HFFc6 (cell line): Measurements from ENCODE around the gene PHACTR1. TPM values are rescaled to one million over a fixed set of nuclear protein-coding genes. Genes with fewer than 3 reads are reported as not detected.

Experiments used
- DNase-seq: peaks from one replicate; pipeline ENCODE4 v3.0.0-alpha.2; 2018
- H3K27ac Mint-ChIP-seq: 2 replicates; pipeline ENCODE4 v1.8.0; 2020; ENCODE audit warnings: mild to moderate bottlenecking, mixed read lengths
- H3K27me3 Mint-ChIP-seq: 2 replicates; pipeline ENCODE4 v1.8.0; 2021; ENCODE audit warnings: mild to moderate bottlenecking, moderate library complexity, mixed read lengths; ENCODE audit not compliant: insufficient read depth
- H3K36me3 Mint-ChIP-seq: 2 replicates; pipeline ENCODE4 v1.8.0; 2021; ENCODE audit warnings: low read depth, mixed read lengths
- H3K4me1 Mint-ChIP-seq: 2 replicates; pipeline ENCODE4 v1.8.0; 2020; ENCODE audit warnings: low read depth, mixed read lengths
- H3K4me3 Mint-ChIP-seq: 2 replicates; pipeline ENCODE4 v1.8.0; 2020; ENCODE audit warnings: mild to moderate bottlenecking, moderate library complexity, mixed read lengths
- H3K9me3 Mint-ChIP-seq: 2 replicates; pipeline ENCODE4 v1.8.0; 2020; ENCODE audit warnings: mild to moderate bottlenecking, mixed read lengths
- CTCF ChIP-seq: fragments of 200-600 bp; sonication (generic); IDR thresholded peaks from 2 replicates; pipeline ENCODE4 v1.5.0; 2021; ENCODE audit warnings: antibody characterized with exemption, mild to moderate bottlenecking
- total RNA-seq, 6 experiments: library from RNA; stranded (reverse); fragmentation: NEBNext Ultra II Directional; extraction: Animal tissue kit (Norgen Biotek cat#: 25700); gene quantifications; 2 replicates in 1 of 6; 3 replicates in 5 of 6; pipeline ENCODE4 v1.2.3, GENCODE V29; 2021

Gene PHACTR1
- total RNA-seq, 6 experiments from 2014 or later: 2.5 to 4.7 (median 3.9) TPM

GRCh38 chr6:13307508-13307995, 591.0 kb downstream of the PHACTR1 start:
- Mint-ChIP-seq H3K27ac (peak overlapping the region; percentile 94), H3K4me1 (peaks cover 50% of the 10 kb centered on the region), H3K27me3 (no peaks in the 10 kb centered on the region; the same call in 1 of the 2 replicates), H3K36me3 (peaks cover 46% of the 10 kb centered on the region), H3K9me3 (no peaks in the 10 kb centered on the region), H3K4me3 (no peak overlapping the region)
- peak; percentile 66 for DNase-seq
- no peak for TF ChIP-seq CTCF

- TF ChIP-seq CTCF: no peak
- Mint-ChIP-seq H3K9me3 (no peaks in the 10 kb centered on the region), H3K27me3 (no peaks in the 10 kb centered on the region; the same call in 1 of the 2 replicates), H3K4me1 (peaks cover 42% of the 10 kb centered on the region), H3K4me3 (no peak overlapping the region), H3K27ac (peak overlapping the region; percentile 94), H3K36me3 (peaks cover 40% of the 10 kb centered on the region)
- DNase-seq: no peak
Measured at GRCh38 chr6:13308332-13308731, 591.8 kb downstream of the PHACTR1 start.

GRCh38 chr6:13311155-13311554, 594.6 kb downstream of the PHACTR1 start:
- Mint-ChIP-seq H3K4me1 (peaks cover 24% of the 10 kb centered on the region), H3K9me3 (no peaks in the 10 kb centered on the region), H3K27me3 (no peaks in the 10 kb centered on the region), H3K27ac (no peak overlapping the region), H3K36me3 (peaks cover 26% of the 10 kb centered on the region), H3K4me3 (no peak overlapping the region)
- no peak for TF ChIP-seq CTCF
- no peak for DNase-seq

GRCh38 chr6:13314806-13315205, 598.2 kb downstream of the PHACTR1 start:
- Mint-ChIP-seq H3K4me3 (no peak overlapping the region), H3K27ac (no peak overlapping the region), H3K4me1 (no peaks in the 10 kb centered on the region), H3K9me3 (no peaks in the 10 kb centered on the region), H3K27me3 (no peaks in the 10 kb centered on the region), H3K36me3 (peaks cover 24% of the 10 kb centered on the region)
- DNase-seq: no peak
- TF ChIP-seq CTCF: no peak

GRCh38 chr6:13315896-13316295, 599.3 kb downstream of the PHACTR1 start:
- no peak overlapping the region for H3K27ac Mint-ChIP-seq
- DNase-seq: no peak
- no peak overlapping the region for H3K4me3 Mint-ChIP-seq
- peaks cover 31% of the 10 kb centered on the region for H3K36me3 Mint-ChIP-seq
- H3K9me3 Mint-ChIP-seq: no peaks in the 10 kb centered on the region
- no peaks in the 10 kb centered on the region for H3K4me1 Mint-ChIP-seq
- no peak for TF ChIP-seq CTCF
- no peaks in the 10 kb centered on the region for H3K27me3 Mint-ChIP-seq

GRCh38 chr6:13318821-13319220, 602.3 kb downstream of the PHACTR1 start:
- no peak for TF ChIP-seq CTCF
- Mint-ChIP-seq H3K36me3 (peaks cover 35% of the 10 kb centered on the region), H3K27ac (no peak overlapping the region), H3K4me1 (no peaks in the 10 kb centered on the region), H3K9me3 (no peaks in the 10 kb centered on the region), H3K27me3 (no peaks in the 10 kb centered on the region), H3K4me3 (no peak overlapping the region)
- DNase-seq: no peak
